ENCODE measurements around the gene PAX6. TPM values are rescaled to one million over a fixed set of nuclear protein-coding genes. Genes with fewer than 3 reads are reported as not detected.

Gene PAX6
- total and polyA plus RNA-seq, 2 donors from 2014 or later: not detected

DNA sequence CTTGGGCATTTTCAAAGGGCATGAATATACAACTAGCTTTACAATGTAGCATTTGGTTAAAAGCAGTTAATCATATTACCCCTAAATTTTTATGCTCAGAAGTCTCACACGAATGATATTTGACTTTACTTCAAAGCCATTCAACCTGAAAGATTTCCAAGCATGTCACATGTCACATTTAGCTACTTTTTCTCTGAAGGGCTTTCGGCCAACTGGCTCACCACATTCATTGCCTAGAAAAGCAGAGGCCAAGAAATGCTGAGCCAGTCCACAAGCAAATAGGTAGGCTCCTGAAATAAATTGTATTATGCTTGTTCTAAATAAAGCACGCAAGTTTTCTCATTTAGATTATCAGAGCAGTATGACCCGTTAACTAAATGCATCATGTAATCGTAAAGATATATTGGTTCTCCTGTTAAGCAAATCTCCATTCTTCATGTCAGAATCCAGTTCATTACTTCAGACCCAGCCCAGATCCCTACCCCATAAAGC lies 30.6 kb downstream of the PAX6 start:
- Histone ChIP-seq H3K36me3 (ENCODE audit: control insufficient read depth in 2 of 3, insufficient read depth in 3 of 3, low read length in 3 of 3) (no peaks in the 10 kb centered on the region), H3K9ac (ENCODE audit: low read length in 3 of 3) (no peak overlapping the region), H3K27ac (ENCODE audit: low read depth in 2 of 2, low read length in 2 of 2) (no peak overlapping the region), H3K9me3 (ENCODE audit: control insufficient read depth in 2 of 3, insufficient read depth in 1 of 3, low read length in 3 of 3) (no peaks in the 10 kb centered on the region), H3K27me3 (ENCODE audit: control insufficient read depth, insufficient read depth, low read length) (no peaks in the 10 kb centered on the region), H3K4me3 (ENCODE audit: low read length in 3 of 3) (no peak overlapping the region), H3K4me1 (ENCODE audit: control insufficient read depth in 2 of 3, insufficient read depth in 2 of 3, low read depth in 1 of 3, low read length in 3 of 3) (no peaks in the 10 kb centered on the region)
- no peak for FAIRE-seq
- intact Hi-C loops (cut with DNase I): no loop called here
- DNase-seq: no peak
- no peak for TF ChIP-seq CTCF (IDR thresholded peaks at IDR 0.05; ENCODE audit: borderline replicate concordance, extremely low read depth, insufficient read depth)

DNA sequence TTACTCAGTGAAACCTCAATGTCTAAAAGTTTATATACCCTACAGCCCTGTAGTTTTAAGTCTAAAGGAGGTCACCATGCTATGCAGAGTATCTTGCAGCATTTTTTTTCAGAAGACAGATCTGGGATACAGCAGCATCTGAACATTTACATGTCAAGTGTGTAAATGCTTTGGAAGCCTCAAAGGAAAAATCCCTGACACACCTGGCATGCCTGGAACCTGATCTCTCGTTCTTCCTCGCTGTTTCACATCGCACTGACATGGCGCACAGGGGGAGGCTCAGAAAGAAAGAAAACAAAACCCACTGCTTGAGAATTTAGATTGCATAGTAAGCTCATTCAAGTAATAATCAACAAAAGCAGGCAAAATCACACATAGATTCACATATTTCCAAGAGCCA lies 31.0 kb downstream of the PAX6 start:
- intact Hi-C loops (cut with DNase I): no loop called here
- no peak for FAIRE-seq

DNA sequence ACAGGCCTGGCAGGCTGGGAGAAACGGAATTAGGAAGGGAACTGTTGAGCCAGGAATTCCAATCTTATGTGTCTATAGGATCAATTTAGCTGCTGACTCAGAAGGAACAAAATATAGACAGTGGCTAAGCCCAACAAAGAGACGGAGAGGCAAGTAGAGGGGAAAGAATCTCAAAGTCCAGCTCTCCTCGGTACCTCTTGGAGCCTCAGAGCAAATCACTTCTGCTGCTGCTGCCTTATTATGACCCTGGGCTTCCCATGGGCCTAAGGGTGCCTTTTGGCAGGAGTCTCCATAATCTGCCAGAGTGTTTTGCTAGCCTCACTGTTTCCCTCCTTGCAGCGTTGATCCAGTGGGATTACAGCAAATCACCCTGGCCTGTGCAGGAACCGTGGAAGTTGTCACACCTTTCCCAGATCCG lies 31.7 kb downstream of the PAX6 start:
- Histone ChIP-seq H3K36me3 (ENCODE audit: control insufficient read depth in 2 of 3, insufficient read depth in 3 of 3, low read length in 3 of 3) (no peaks in the 10 kb centered on the region), H3K27me3 (ENCODE audit: control insufficient read depth, insufficient read depth, low read length) (no peaks in the 10 kb centered on the region), H3K9ac (ENCODE audit: low read length in 3 of 3) (no peak overlapping the region), H3K27ac (ENCODE audit: low read depth in 2 of 2, low read length in 2 of 2) (no peak overlapping the region), H3K4me1 (ENCODE audit: control insufficient read depth in 2 of 3, insufficient read depth in 2 of 3, low read depth in 1 of 3, low read length in 3 of 3) (no peaks in the 10 kb centered on the region), H3K9me3 (ENCODE audit: control insufficient read depth in 2 of 3, insufficient read depth in 1 of 3, low read length in 3 of 3) (no peaks in the 10 kb centered on the region), H3K4me3 (ENCODE audit: low read length in 3 of 3) (no peak overlapping the region)
- intact Hi-C loops (cut with DNase I): no loop called here
- no peak for FAIRE-seq
- no peak for DNase-seq
- TF ChIP-seq CTCF (IDR thresholded peaks at IDR 0.05; ENCODE audit: borderline replicate concordance, extremely low read depth, insufficient read depth): no peak

More for the DNA sequence above, 31.0 kb downstream of the PAX6 start:
- Histone ChIP-seq H3K27ac (ENCODE audit: low read depth in 2 of 2, low read length in 2 of 2) (no peak overlapping the region), H3K9ac (ENCODE audit: low read length in 3 of 3) (no peak overlapping the region), H3K9me3 (ENCODE audit: control insufficient read depth in 2 of 3, insufficient read depth in 1 of 3, low read length in 3 of 3) (no peaks in the 10 kb centered on the region), H3K4me1 (ENCODE audit: control insufficient read depth in 2 of 3, insufficient read depth in 2 of 3, low read depth in 1 of 3, low read length in 3 of 3) (no peaks in the 10 kb centered on the region), H3K27me3 (ENCODE audit: control insufficient read depth, insufficient read depth, low read length) (no peaks in the 10 kb centered on the region), H3K4me3 (ENCODE audit: low read length in 3 of 3) (no peak overlapping the region), H3K36me3 (ENCODE audit: control insufficient read depth in 2 of 3, insufficient read depth in 3 of 3, low read length in 3 of 3) (no peaks in the 10 kb centered on the region)
- DNase-seq: no peak
- no peak for TF ChIP-seq CTCF (IDR thresholded peaks at IDR 0.05; ENCODE audit: borderline replicate concordance, extremely low read depth, insufficient read depth)

DNA sequence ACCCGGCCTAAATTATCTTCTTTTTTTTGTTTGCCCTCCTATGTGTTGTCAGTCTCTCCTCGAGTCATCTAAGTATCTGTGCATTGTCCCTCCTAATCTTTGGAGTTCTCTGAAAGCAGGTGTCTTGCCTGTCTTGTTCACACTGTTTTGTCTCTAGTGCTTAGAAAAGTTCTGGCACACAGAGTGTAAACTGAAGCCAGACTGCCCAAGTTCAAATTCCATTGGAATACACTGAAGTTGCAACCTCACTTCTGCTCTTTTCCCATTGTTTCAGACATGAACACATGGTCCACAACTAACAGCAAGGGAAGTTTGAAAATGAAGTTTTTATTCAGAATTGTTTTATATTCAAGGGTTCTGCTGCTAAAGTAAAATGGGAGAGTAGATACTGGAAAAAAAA lies 38.7 kb downstream of the PAX6 start:
- no peaks in the 10 kb centered on the region for H3K9me3 ChIP-seq (ENCODE audit: control insufficient read depth in 2 of 3, insufficient read depth in 1 of 3, low read length in 3 of 3)
- no peak overlapping the region for H3K4me3 ChIP-seq (ENCODE audit: low read length in 3 of 3)
- no peak for TF ChIP-seq CTCF (IDR thresholded peaks at IDR 0.05; ENCODE audit: borderline replicate concordance, extremely low read depth, insufficient read depth)
- H3K9ac ChIP-seq (ENCODE audit: low read length in 3 of 3): no peak overlapping the region
- H3K4me1 ChIP-seq (ENCODE audit: control insufficient read depth in 2 of 3, insufficient read depth in 2 of 3, low read depth in 1 of 3, low read length in 3 of 3): no peaks in the 10 kb centered on the region
- no peak for DNase-seq
- H3K36me3 ChIP-seq (ENCODE audit: control insufficient read depth in 2 of 3, insufficient read depth in 3 of 3, low read length in 3 of 3): no peaks in the 10 kb centered on the region
- intact Hi-C loops (cut with DNase I): no loop called here
- no peak for FAIRE-seq
- H3K27ac ChIP-seq (ENCODE audit: low read depth in 2 of 2, low read length in 2 of 2): no peak overlapping the region
- no peaks in the 10 kb centered on the region for H3K27me3 ChIP-seq (ENCODE audit: control insufficient read depth, insufficient read depth, low read length)
